K562 (cell line): ENCODE results near the gene TRAPPC12. TPM values are rescaled to one million over a fixed set of nuclear protein-coding genes. Genes with fewer than 3 reads are reported as not detected.

ENCODE experiments used
- ATAC-seq: fragments of 200-7000 bp; cut with Tn5 transposase; 3 replicates; pipeline ENCODE4 v1.9.1; 2020; ENCODE audit warnings: moderate library complexity
- BruUV-seq: library from RNA; stranded (reverse); fragments of 400-500 nt; replicated peaks from 2 replicates; lab custom pipeline; 2021; lab: Mats Ljungman, UMichigan
- CTCF ChIA-PET: fragments of 300-600 bp; formaldehyde crosslinking; extraction: SDS; loops from one replicate; lab custom pipeline; 2021; ENCODE audit warnings: low intra/inter-chr PET ratio; lab: Yijun Ruan, JAX
- POLR2A ChIA-PET: fragments of 300-600, 350-650 bp; sonication (Branson Sonifier 250); formaldehyde crosslinking; extraction: SDS; loops from one replicate; lab custom pipeline; 2021; ENCODE audit warnings: antibody characterized with exemption, inconsistent platforms; lab: Yijun Ruan, JAX
- DNase-seq, 4 experiments: peaks; one replicate each; pipeline versions ENCODE4 v3.0.0 to v3.0.0-alpha.2; 2011 to 2018; ENCODE audit warnings: low spot score in 3 of 4, mixed read lengths in 3 of 4; ENCODE audit errors: extremely low read depth in 1 of 4
- FAIRE-seq: peaks from 2 replicates; lab custom pipeline; 2011; peaks lifted over from hg19 to GRCh38; lab: Jason Lieb, UNC
- H2AFZ ChIP-seq: 2 replicates; pipeline ENCODE4 v1.6.0; 2011; ENCODE audit warnings: low read depth, low read length, control low read depth, inconsistent platforms
- H3K27ac ChIP-seq: fragments of 200-600 bp; 3 replicates; pipeline ENCODE4 v1.8.0; 2011; ENCODE audit warnings: low read depth, mild to moderate bottlenecking, control low read depth, inconsistent platforms, low read length, moderate library complexity, mixed read lengths; ENCODE audit errors: extremely low read depth
- H3K27me3 ChIP-seq, 2 experiments: fragments of 300-600 bp in 1 of 2; 2 replicates in 1 of 2; 3 replicates in 1 of 2; pipeline versions ENCODE4 v1.6.0 to v1.8.0; 2011; ENCODE audit warnings: inconsistent platforms in 2 of 2, low read length in 2 of 2, mild to moderate bottlenecking in 1 of 2, mixed read lengths in 1 of 2, moderate library complexity in 1 of 2; ENCODE audit not compliant: control insufficient read depth in 2 of 2, insufficient read depth in 2 of 2
- H3K36me3 ChIP-seq: fragments of 300-600 bp; 3 replicates; pipeline ENCODE4 v1.8.0; 2011; ENCODE audit warnings: mild to moderate bottlenecking, low read length, inconsistent platforms; ENCODE audit not compliant: control insufficient read depth, insufficient read depth
- H3K4me1 ChIP-seq, 2 experiments: fragments of 200-600 bp in 1 of 2; replicated peaks in 1 of 2; 2 replicates in 1 of 2; 3 replicates in 1 of 2; pipeline versions ENCODE4 v1.5.1 to v1.8.0; 2011; ENCODE audit warnings: inconsistent platforms in 2 of 2, low read length in 2 of 2, mild to moderate bottlenecking in 1 of 2, mixed read lengths in 1 of 2, moderate library complexity in 1 of 2; ENCODE audit not compliant: control insufficient read depth in 2 of 2, insufficient read depth in 2 of 2
- H3K4me2 ChIP-seq: 2 replicates; pipeline ENCODE4 v1.6.1; 2011; ENCODE audit warnings: low read length, control low read depth, inconsistent platforms, mixed read lengths; ENCODE audit not compliant: insufficient read depth
- H3K4me3 ChIP-seq: fragments of 200-600 bp; sonication (generic), shearing (Covaris generic); 2 replicates; pipeline ENCODE4 v1.5.1; 2016; ENCODE audit warnings: control low read depth, inconsistent platforms
- H3K79me2 ChIP-seq: fragments of 200-600 bp; 3 replicates; pipeline ENCODE4 v1.8.0; 2011; ENCODE audit warnings: low read length, inconsistent platforms; ENCODE audit not compliant: control insufficient read depth, insufficient read depth
- H3K9ac ChIP-seq, 2 experiments: 2 replicates each; pipeline versions ENCODE4 v1.6.0 to v1.6.1; 2011; ENCODE audit warnings: low read depth in 2 of 2, low read length in 2 of 2, control low read depth in 1 of 2, inconsistent platforms in 1 of 2, mild to moderate bottlenecking in 1 of 2, mixed read lengths in 1 of 2; ENCODE audit not compliant: insufficient read depth in 1 of 2
- H3K9me1 ChIP-seq: one replicate; pipeline ENCODE4 v1.6.0; 2011; ENCODE audit warnings: inconsistent platforms, mild to moderate bottlenecking, low read length, moderate library complexity; ENCODE audit not compliant: control insufficient read depth, insufficient read depth
- H3K9me3 ChIP-seq: replicated peaks from 2 replicates; pipeline ENCODE4 v1.5.1; 2011; ENCODE audit warnings: low read depth, low read length, inconsistent platforms; ENCODE audit not compliant: control insufficient read depth, insufficient read depth
- H4K20me1 ChIP-seq: replicated peaks from 2 replicates; pipeline ENCODE4 v1.6.1; 2011; ENCODE audit warnings: low read length, inconsistent platforms, mixed read lengths; ENCODE audit not compliant: control insufficient read depth, insufficient read depth
- BRD9 ChIP-seq: fragments of 450-650 bp; IDR thresholded peaks from 2 replicates; pipeline ENCODE4 v1.6.1; 2018; ENCODE audit warnings: low read depth; ENCODE audit not compliant: partially characterized antibody
- HCFC1 ChIP-seq: IDR thresholded peaks from 2 replicates; pipeline ENCODE4 v1.6.1; 2012; ENCODE audit warnings: low read depth, low read length, improper control_type of control experiment
- KDM1A ChIP-seq, 2 experiments: fragments of 450-650 bp; IDR thresholded peaks; 2 replicates each; pipeline ENCODE4 v1.6.1; 2016; ENCODE audit warnings: mild to moderate bottlenecking in 2 of 2
- MIER1 ChIP-seq: fragments of 450-650 bp; IDR thresholded peaks from 2 replicates; pipeline ENCODE4 v1.6.1; 2016; ENCODE audit warnings: antibody characterized with exemption, mild to moderate bottlenecking, low read depth
- PURB ChIP-seq: sonication (generic); formaldehyde crosslinking; IDR thresholded peaks from 2 replicates; pipeline ENCODE4 v1.9.0; 2021; ENCODE audit warnings: low read depth, mild to moderate bottlenecking, missing genetic modification reagents
- ZKSCAN1 ChIP-seq: fragments of 150-350 bp; IDR thresholded peaks from 2 replicates; pipeline ENCODE4 v1.6.1; 2016; ENCODE audit warnings: low read depth, low read length
- ZNF165 ChIP-seq: fragments of 250-450 bp; sonication (Bioruptor Pico); IDR thresholded peaks from 2 replicates; pipeline ENCODE4 v1.4.0; 2020; ENCODE audit warnings: borderline replicate concordance
- WGBS: fragments of 100-300 bp; shearing (Covaris generic); methylation state at CpG from one replicate; pipeline ENCODE4 v1.1.6; 2016; ENCODE audit warnings: low coverage, mixed read lengths; ENCODE audit not compliant: insufficient coverage; ENCODE audit errors: missing lambda C conversion rate; 5-methylcytosine and 5-hydroxymethylcytosine counted together
- in situ Hi-C: fragments of 300-500 bp; cut with MboI; formaldehyde crosslinking; loops from 4 replicates; pipeline ENCODE4 v1.15.0; 2018; ENCODE audit warnings: inconsistent platforms, mixed read lengths
- intact Hi-C: fragments of 100-400 bp; cut with micrococcal nuclease; formaldehyde crosslinking; loops from 2 replicates; pipeline ENCODE4 v1.14.2; 2022
- polyA plus RNA-seq, 8 experiments: library from polyadenylated mRNA; depleted of rRNA in 4 of 8; stranded (reverse) in 5 of 8; unstranded in 3 of 8; fragments of >200 nt; fragmentation: Nextera tagmentation in 2 of 8; fragmentation: Illumina TruSeq in 1 of 8; extraction: Ambion mirVana in 2 of 8; extraction: Trizol in 1 of 8; gene quantifications; 2 replicates each; pipeline versions ENCODE4 v1.2.1 to v1.2.3, GENCODE V29; 2011 to 2014; ENCODE audit warnings: inconsistent platforms in 1 of 8, missing spikeins in 1 of 8
- total RNA-seq, 7 experiments: library from RNA; depleted of rRNA in 6 of 7; stranded (reverse); fragments of >200 nt in 6 of 7; fragmentation: Illumina TruSeq in 2 of 7; extraction: Trizol in 2 of 7; gene quantifications; 2 replicates each; pipeline versions ENCODE4 v1.2.1 to v1.2.3, GENCODE V29; 2011 to 2021; ENCODE audit warnings: low replicate concordance in 1 of 7

TRAPPC12 gene
- total and polyA plus RNA-seq, 9 of the 15 experiments (the other 6 are each of a cell fraction or from before 2014, with no cell fraction given) = 8.0 to 75.2 (median 39.1) TPM

DNA sequence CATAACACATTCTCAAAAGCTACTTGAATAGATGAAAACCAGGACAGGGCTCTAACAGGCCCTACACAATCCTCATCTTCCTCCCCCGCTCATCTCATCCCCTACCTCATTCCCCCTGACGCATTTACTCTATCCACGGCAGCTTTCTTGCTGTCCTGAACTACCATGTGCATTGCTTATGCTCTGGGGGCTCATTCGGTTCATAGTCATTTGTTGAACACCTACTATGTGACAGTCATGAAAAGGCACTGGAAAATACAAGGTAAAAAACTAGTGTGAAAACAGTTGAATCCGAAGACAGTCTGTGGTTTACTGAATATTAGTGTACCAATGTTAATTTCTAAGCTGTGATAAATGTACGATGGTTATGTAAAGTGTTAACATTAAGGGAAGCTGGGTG is 2.7 kb upstream of the TRAPPC12 start:
- no TSS peak for BruUV-seq
- peaks cover 19% of the 10 kb centered on the region; the same call in 2 of the 3 replicates for H3K36me3 ChIP-seq
- CTCF ChIA-PET = no interaction called here
- peaks cover 17 to 29% of the 10 kb centered on the region in 2 experiments for H3K4me1 ChIP-seq
- FAIRE-seq = no peak
- H3K9me1 ChIP-seq = no peaks in the 10 kb centered on the region
- no peaks in the 10 kb centered on the region for H3K27me3 ChIP-seq
- POLR2A ChIA-PET = no interaction called here
- peak overlapping the region; percentile 82 to 84; a peak in 3 of 4 replicates for H3K9ac ChIP-seq
- H3K9me3 ChIP-seq = no peaks in the 10 kb centered on the region
- intact Hi-C loops = no loop called here
- no peak for DNase-seq
- H3K4me2 ChIP-seq = peak overlapping the region; percentile 96
- H3K27ac ChIP-seq = peak overlapping the region; percentile 89
- peak overlapping the region; percentile 89; the same call in 1 of the 2 replicates for H2AFZ ChIP-seq
- H4K20me1 ChIP-seq = no peaks in the 10 kb centered on the region
- peaks cover 60% of the 10 kb centered on the region for H3K79me2 ChIP-seq
- peak; percentile 87 for TF ChIP-seq ZKSCAN1
- no peak for TF ChIP-seq ZNF165 (CRISPR knock-in tag)
- TF ChIP-seq BRD9 = no peak
- 0 out of 2 replicates have a peak, but pooled peaks have one; percentile 7 for TF ChIP-seq MIER1
- TF ChIP-seq KDM1A (IDR thresholded peaks at IDR 0.05) = 0 out of 4 replicates have a peak, but pooled peaks of 1 of the 2 experiments have one; percentile 41
- TF ChIP-seq PURB (CRISPR knock-in tag) = no peak
- TF ChIP-seq HCFC1 = no peak
- TF ChIP-seq, all 486 proteins: peak for 3
- peak overlapping the region; percentile 88 for H3K4me3 ChIP-seq
- in situ Hi-C loops = no loop called here
- 13% methylated on average over 6 of the region's 6 CpGs for WGBS
- ATAC-seq = no peak
